HG02678 (cell line): ENCODE data around the gene SRP68.

ENCODE experiments used
- ATAC-seq: cut with Tn5 transposase; IDR thresholded peaks from one replicate; pipeline ENCODE4 v1.9.1; 2021; ENCODE audit warnings: mild to moderate bottlenecking, moderate library complexity; ENCODE audit not compliant: unreplicated experiment

SRP68 gene

DNA sequence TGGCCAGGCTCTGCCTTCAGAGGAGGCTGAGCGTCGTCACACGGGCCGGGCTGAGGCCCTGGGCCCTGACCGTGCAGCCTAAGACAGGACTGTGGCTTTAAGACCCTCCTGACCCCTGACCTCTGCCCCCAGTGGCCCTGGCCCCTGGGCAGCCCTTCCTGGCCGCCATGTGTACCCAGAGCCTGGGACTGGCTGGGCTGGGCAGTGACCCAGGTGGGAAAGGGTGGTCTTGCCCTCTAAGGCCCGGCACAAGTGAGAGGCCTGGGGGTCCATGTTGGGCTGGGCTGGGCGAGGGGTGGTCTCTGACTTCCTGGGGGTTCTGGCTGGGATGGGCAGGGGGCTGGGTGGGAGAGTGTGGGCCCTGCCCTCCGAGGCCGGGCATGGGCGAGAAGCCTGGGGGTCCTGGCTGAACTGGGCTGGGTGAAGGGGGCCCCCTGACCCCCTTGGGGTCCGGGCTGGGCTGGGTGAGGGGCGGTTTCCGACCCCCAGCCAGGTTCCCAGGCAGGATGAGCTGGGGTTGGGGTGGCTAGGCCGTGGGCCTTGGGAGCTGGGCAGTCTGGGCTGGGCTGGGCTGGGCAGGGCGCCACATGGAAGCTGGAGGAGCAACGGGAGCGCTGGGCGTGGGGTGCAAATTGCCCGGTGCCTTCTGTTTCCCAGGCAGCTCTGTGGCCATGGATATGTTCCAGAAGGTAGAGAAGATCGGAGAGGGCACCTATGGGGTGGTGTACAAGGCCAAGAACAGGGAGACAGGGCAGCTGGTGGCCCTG, 71.4 kb downstream of the SRP68 start, which contains the start of gene CDK3:
CDK3 (plus strand) TSS at position 101 of the 767 bp plus-strand sequence; CDS start at position 672, 571 bp downstream.
- no peak for ATAC-seq

DNA sequence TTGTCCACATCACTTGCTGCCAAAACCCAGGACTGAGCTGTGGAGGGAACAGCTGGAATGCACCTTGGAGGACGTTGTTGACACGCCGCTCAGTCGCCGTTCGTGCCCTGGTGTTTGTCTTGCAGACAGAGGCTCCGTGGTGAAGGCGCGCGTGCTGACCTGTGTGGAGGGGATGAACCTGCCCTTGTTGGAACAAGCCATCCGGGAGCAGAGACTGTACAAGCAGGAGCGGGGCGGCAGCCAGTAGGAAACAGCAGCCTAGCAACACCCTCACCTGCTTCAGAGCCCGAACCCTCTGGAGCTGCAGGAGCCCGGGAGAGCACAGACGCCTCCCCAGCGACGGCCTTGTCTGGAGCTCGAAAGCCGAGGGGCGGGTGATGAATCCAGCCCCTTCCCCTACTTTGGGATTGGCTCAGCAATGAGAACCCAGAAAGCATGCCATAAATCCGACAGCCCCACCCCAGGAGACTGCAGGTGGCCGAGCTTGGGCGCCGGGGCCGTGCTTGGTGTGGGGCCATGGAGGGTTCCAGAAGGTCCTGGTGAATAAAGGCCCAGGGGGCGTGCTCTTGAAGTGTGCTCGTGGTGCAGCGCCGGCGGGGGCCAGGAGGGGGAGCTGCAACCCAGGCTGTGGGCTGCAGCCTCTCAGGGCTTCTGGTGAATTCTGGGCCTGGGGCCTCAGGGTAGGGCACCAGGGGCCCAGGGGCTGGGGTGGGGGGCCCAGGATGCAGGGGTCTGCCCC, 72.1 kb downstream of the SRP68 start:
- no peak for ATAC-seq

DNA sequence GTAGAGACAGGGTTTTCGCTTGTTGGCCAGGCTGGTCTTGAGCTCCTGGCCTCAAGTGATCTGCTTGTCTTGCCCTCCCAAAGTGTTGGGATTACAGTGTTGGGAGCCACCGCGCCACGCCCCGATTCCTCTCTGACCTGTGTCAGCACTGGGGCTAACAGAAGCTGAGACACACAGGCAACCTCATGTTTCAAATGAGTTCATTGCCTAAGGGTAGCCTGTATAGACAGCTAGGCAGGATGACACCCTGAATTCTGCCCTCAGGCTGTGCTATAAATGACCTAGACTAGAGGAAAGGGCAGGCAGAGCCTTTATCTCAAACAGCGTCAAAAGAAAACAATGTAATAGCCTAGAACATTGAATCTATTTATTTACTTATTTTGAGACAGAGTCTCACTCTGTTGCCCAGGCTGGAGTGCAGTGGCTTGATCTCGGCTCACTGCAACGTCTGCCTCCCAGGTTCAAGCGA, 74.0 kb downstream of the SRP68 start:
- ATAC-seq: no peak

DNA sequence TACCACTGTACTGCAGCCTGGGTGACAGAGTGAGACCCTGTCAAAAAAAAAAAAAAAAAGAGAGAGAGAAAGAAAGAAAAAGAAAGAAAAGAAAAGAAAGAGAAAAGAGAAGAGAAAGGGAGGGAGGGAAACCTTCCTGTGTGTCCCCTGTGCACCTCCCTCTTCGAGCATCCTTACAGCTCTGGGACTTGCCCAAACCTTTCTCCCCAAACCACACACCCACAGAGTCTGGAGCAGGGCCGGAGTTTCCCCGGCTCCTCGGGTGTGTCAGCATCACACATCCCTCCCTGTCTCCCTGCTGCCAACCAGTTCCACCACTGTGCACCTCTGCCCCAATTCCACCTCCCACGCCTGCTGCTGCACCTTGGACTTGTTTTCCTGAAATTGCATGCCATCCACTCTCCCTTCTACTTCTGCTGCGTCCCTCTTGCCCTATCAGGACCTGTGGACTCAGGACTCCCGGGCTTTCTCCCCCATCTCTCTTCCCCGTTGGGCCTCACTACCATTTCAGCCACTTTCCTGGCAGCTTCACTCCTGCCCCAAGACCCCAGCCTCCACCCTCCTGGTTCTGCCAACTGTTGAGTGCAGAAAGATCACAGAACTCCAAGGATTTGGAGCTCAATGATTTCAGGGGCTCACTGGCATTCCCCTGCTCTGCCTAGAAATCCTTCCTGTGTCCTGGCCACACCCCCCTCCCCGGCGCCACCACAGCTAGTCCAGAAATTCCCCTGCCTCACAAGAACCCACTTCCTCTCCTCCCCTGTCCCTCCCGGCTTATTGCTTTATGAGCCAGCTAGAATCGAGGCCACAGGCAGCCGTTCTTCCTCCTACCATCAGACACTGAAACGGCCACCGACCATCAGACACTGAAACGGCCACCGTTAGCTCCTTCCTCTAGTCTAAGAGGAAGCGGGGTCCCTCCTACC, 75.4 kb downstream of the SRP68 start:
- no peak for ATAC-seq

DNA sequence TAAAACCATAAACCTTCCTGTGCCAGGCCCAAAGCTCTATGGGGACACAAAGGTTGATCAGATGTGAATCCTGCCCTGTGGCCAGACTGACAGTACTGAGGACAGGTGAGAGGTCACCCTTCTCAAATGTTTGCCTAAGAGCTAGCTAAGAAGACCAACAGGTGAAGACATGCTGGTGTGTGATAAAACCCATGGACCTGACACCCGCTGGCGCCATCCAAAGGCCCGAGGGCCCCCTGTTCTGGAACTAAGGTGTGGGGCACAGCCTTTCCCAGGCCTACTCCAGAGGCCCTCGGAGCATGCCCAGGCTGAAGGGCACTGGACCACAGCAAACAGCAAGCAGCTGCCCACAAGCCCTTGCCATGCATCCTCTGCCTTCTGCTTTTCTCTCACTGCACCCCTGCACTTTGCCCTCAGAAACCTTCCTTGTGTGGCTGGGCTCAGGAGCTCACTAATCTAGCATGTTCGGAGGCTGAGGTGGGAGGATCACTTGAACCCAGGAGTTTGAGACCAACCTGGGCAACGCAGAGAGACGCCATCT, 76.9 kb downstream of the SRP68 start:
- ATAC-seq: no peak

DNA sequence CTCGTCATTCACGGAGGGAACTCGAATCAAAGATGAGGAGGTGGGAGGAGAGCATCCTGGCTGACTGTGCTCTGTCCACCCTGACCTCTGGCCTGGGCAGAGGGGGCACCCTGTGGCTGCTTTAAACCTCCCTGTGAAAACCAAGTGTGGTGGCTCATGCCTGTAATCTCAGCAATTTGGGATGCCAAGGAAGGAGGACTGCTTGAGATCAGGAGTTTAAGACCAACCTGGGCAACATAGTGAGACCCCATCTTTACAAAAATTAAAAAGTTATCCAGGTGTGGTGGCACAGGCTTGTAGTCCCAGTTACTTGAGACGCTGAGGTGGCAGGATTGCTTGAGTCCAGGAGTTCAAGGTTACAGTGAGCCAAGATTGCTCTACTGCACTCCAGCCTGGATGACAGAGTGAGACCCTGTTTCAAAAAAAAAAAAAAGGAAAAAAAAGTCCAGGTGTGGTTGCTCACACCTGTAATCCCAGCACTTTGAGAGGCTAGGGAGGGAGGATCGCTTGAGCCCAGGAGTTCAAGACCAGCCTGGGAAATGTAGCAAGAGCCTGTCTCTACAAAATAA, 77.4 kb downstream of the SRP68 start:
- ATAC-seq: no peak

DNA sequence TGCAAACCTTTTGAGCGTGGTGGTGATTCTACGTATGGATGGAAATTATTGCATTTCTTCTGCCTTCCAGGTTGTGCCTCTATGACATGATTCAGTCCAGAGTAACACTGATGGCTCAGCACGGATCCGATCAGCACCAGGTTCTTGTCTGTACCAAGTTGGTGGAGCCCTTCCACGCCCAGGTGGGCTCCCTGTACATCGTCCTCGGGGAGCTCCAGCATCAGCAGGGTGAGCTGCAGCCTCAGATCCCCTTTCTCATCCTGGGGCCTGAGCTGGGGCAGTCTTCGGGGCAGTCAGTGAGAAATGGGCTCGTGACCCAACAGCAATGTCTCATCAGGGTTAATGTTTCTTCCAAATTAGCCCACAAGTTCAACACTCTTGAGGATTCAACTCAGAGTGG, 80.9 kb downstream of the SRP68 start:
- no peak for ATAC-seq
